Dermis microvascular lymphatic vessel endothelial cell (primary cell): ENCODE data around the gene STAT5B. TPM values are rescaled to one million over a fixed set of nuclear protein-coding genes. Genes with fewer than 3 reads are reported as not detected.
A peak's percentile ranks its signal among the peaks of the same experiment; 100 is the strongest.
"Not testable (repeated sequence)": the region's sequence is repeated elsewhere in the genome, so short reads cannot be mapped to it uniquely, and the experiment has no call there.

Experiments
- DNase-seq, 2 donors: peaks; one replicate each; pipeline versions ENCODE4 v3.0.0 to v3.0.0-alpha.2; 2010; ENCODE audit warnings: low read depth in 2 of 2
- total RNA-seq: library from RNA; depleted of rRNA; stranded (reverse); fragments of >200 nt; gene quantifications from 2 replicates; pipeline ENCODE4 v1.2.1, GENCODE V29; 2014

The STAT5B gene
- total RNA-seq, result 25.2 and 31.5 TPM in 2 replicates

- peak in 1 of 2 donors; percentile 74 for DNase-seq
These were observed at the start of gene STAT5B for GRCh38 chr17:42276359-42276608. Gene STAT5B (minus strand): TSS chr17:42276391. CDS start chr17:42232127, 44,264 bp downstream.

GRCh38 chr17:42325026-42325425, 48.8 kb upstream of the STAT5B start:
- peak; percentile 36 to 74 for DNase-seq

GRCh38 chr17:42323268-42323773, 47.1 kb upstream of the STAT5B start:
- no peak for DNase-seq

GRCh38 chr17:42322382-42323267, 46.4 kb upstream of the STAT5B start:
- peak; percentile 89 to 95 for DNase-seq

- DNase-seq, result no peak
These were observed 45.4 kb upstream of the STAT5B start for GRCh38 chr17:42321555-42321954.

- DNase-seq, result not testable (repeated sequence)
These were observed 41.8 kb upstream of the STAT5B start for GRCh38 chr17:42317967-42318366.

- no peak for DNase-seq
These were observed 41.2 kb upstream of the STAT5B start for GRCh38 chr17:42317266-42317845.

GRCh38 chr17:42316755-42317154, 40.6 kb upstream of the STAT5B start:
- no peak for DNase-seq

GRCh38 chr17:42315402-42316156, 39.4 kb upstream of the STAT5B start:
- no peak for DNase-seq

GRCh38 chr17:42313773-42314566, 37.8 kb upstream of the STAT5B start:
- no peak for DNase-seq

- no peak for DNase-seq
These were observed 37.2 kb upstream of the STAT5B start for GRCh38 chr17:42313389-42313772.

- DNase-seq, result peak in 1 of 2 donors; percentile 80
These were observed 36.3 kb upstream of the STAT5B start for GRCh38 chr17:42312285-42313130.

GRCh38 chr17:42312035-42312284, 35.8 kb upstream of the STAT5B start:
- no peak for DNase-seq

GRCh38 chr17:42311240-42312034, 35.2 kb upstream of the STAT5B start:
- DNase-seq, result no peak

- no peak for DNase-seq
These were observed 34.6 kb upstream of the STAT5B start for GRCh38 chr17:42310787-42311215.

- no peak for DNase-seq
These were observed 34.0 kb upstream of the STAT5B start for GRCh38 chr17:42309986-42310786.

- DNase-seq, result no peak
These were observed 33.0 kb upstream of the STAT5B start for GRCh38 chr17:42309142-42309541.

GRCh38 chr17:42308446-42308845, 32.3 kb upstream of the STAT5B start:
- no peak for DNase-seq

- DNase-seq, result no peak
These were observed 31.3 kb upstream of the STAT5B start for GRCh38 chr17:42307362-42307927.
